OCI-LY7 (cell line): ENCODE measurements around the gene S1PR2. TPM values are rescaled to one million over a fixed set of nuclear protein-coding genes. Genes with fewer than 3 reads are reported as not detected.

Experiments
- BruUV-seq: library from RNA; stranded (reverse); fragments of 400-500 nt; replicated peaks from 2 replicates; lab custom pipeline; 2021; lab: Mats Ljungman, UMichigan
- CTCF ChIA-PET: fragments of 300-600 bp; sonication (Branson Sonifier 250); formaldehyde crosslinking; loops from one replicate; lab custom pipeline; 2022; ENCODE audit warnings: antibody characterized with exemption; ENCODE audit not compliant: unreplicated experiment; lab: Charles Lee
- POLR2A ChIA-PET: fragments of 300-600 bp; sonication (Branson Sonifier 250); formaldehyde crosslinking; loops from one replicate; lab custom pipeline; 2022; ENCODE audit warnings: antibody characterized with exemption; lab: Charles Lee
- DNase-seq: peaks from one replicate; pipeline ENCODE4 v3.0.0-alpha.2; 2015; ENCODE audit warnings: low spot score
- H2AFZ ChIP-seq: fragments of 200-600 bp; sonication (generic), shearing (Covaris generic); 2 replicates; pipeline ENCODE4 v1.6.1; 2014; ENCODE audit warnings: mild to moderate bottlenecking, antibody characterized with exemption, low read length, moderate library complexity
- H3K27ac ChIP-seq: fragments of 200-600 bp; sonication (generic); 2 replicates; pipeline ENCODE4 v1.5.1; 2014; ENCODE audit warnings: mixed run types, low read depth, mild to moderate bottlenecking, moderate library complexity, low read length, inconsistent platforms; ENCODE audit not compliant: poor library complexity, severe bottlenecking
- H3K36me3 ChIP-seq: fragments of 200-600 bp; sonication (generic); 2 replicates; pipeline ENCODE4 v1.6.1; 2014; ENCODE audit warnings: mild to moderate bottlenecking, antibody characterized with exemption, low read length, moderate library complexity, mixed read lengths; ENCODE audit not compliant: insufficient read depth
- H3K4me1 ChIP-seq: fragments of 200-600 bp; sonication (generic); 2 replicates; pipeline ENCODE4 v1.5.1; 2014; ENCODE audit warnings: mild to moderate bottlenecking, low read length; ENCODE audit not compliant: insufficient read depth, poor library complexity, severe bottlenecking
- H3K4me2 ChIP-seq: fragments of 200-600 bp; sonication (generic); 2 replicates; pipeline ENCODE4 v1.6.1; 2014; ENCODE audit warnings: mild to moderate bottlenecking, low read length
- H3K4me3 ChIP-seq: fragments of 200-600 bp; sonication (generic); 2 replicates; pipeline ENCODE4 v1.5.1; 2014; ENCODE audit warnings: mild to moderate bottlenecking, low read depth, low read length; ENCODE audit not compliant: poor library complexity, severe bottlenecking
- H3K79me2 ChIP-seq: fragments of 200-600 bp; sonication (generic); 2 replicates; pipeline ENCODE4 v1.6.1; 2016; ENCODE audit warnings: low read depth, mild to moderate bottlenecking, low read length, moderate library complexity, mixed read lengths; ENCODE audit not compliant: insufficient read depth
- H3K9me2 ChIP-seq: fragments of 200-600 bp; sonication (generic); 2 replicates; pipeline ENCODE4 v1.6.1; 2016; ENCODE audit warnings: mild to moderate bottlenecking, low read length, mixed read lengths; ENCODE audit not compliant: insufficient read depth
- H3K9me3 ChIP-seq: fragments of 200-600 bp; sonication (generic); 2 replicates; pipeline ENCODE4 v1.6.1; 2014; ENCODE audit warnings: mild to moderate bottlenecking, mixed run types, low read length, mixed read lengths
- H4K20me1 ChIP-seq: fragments of 200-600 bp; sonication (generic); 2 replicates; pipeline ENCODE4 v1.6.1; 2014; ENCODE audit warnings: mild to moderate bottlenecking, antibody characterized with exemption, low read length, moderate library complexity, mixed read lengths; ENCODE audit not compliant: insufficient read depth
- EZH2phosphoT487 ChIP-seq: fragments of 200-600 bp; sonication (generic); IDR thresholded peaks from 2 replicates; pipeline ENCODE4 v1.6.1; 2018; ENCODE audit warnings: low read depth, borderline replicate concordance, mild to moderate bottlenecking, mixed run types, antibody characterized with exemption, low read length, moderate library complexity, mixed read lengths
- intact Hi-C: fragments of 100-400 bp; cut with micrococcal nuclease; formaldehyde crosslinking; loops from one replicate; pipeline ENCODE4 v1.10.0; 2022; ENCODE audit not compliant: unreplicated experiment
- total RNA-seq, 2 experiments: library from RNA; depleted of rRNA in 1 of 2; stranded (reverse); fragments of >200 nt in 1 of 2; shearing (Covaris generic) in 1 of 2; gene quantifications; 2 replicates each; pipeline ENCODE4 v1.2.3, GENCODE V29; 2014 to 2022
- TF ChIP-seq, protein P1 (sequence below): fragments of 200-600 bp; sonication (generic); conservative IDR thresholded peaks from 2 replicates; pipeline ENCODE4 v1.5.1; 2014; ENCODE audit warnings: mild to moderate bottlenecking, antibody characterized with exemption, low read length, moderate library complexity, mixed read lengths

S1PR2 gene
- total RNA-seq, 2 experiments from 2014 or later, result 27.8 to 64.5 TPM

DNA sequence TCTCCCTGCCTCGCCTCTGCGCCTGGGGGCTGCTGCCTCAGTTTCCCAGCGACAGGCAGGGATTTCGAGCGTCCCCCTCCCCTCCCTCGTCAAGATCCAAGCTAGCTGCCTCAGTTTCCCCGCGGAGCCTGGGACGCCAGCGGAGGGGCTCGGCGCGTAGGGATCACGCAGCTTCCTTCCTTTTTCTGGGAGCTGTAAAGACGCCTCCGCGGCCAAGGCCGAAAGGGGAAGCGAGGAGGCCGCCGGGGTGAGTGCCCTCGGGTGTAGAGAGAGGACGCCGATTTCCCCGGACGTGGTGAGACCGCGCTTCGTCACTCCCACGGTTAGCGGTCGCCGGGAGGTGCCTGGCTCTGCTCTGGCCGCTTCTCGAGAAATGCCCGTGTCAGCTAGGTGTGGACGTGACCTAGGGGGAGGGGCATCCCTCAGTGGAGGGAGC is 39.1 kb upstream of the S1PR2 start:
- peak overlapping the region; percentile 66 for H3K4me3 ChIP-seq
- ChIA-PET POLR2A (interaction anchor here (1.2 to 2.4 kb wide), 4 partner anchors 10 to 111 kb away, joined by 4 to 14 read pairs (median 8); partner anchors contain the start of genes ICAM5, RAVER1 and TYK2), CTCF (interaction anchor here (0.9 kb wide), 1 partner anchor 69 kb away, joined by 3 read pairs; no protein-coding TSS in a partner anchor)
- H3K27ac ChIP-seq, result peak overlapping the region; percentile 75
- H2AFZ ChIP-seq, result peak overlapping the region; percentile 61; the same call in 1 of the 2 replicates
- H3K9me2 ChIP-seq, result no peaks in the 10 kb centered on the region
- H3K4me1 ChIP-seq, result peaks cover 31% of the 10 kb centered on the region
- no peak for TF ChIP-seq EZH2phosphoT487
- TF ChIP-seq, protein P1, sequence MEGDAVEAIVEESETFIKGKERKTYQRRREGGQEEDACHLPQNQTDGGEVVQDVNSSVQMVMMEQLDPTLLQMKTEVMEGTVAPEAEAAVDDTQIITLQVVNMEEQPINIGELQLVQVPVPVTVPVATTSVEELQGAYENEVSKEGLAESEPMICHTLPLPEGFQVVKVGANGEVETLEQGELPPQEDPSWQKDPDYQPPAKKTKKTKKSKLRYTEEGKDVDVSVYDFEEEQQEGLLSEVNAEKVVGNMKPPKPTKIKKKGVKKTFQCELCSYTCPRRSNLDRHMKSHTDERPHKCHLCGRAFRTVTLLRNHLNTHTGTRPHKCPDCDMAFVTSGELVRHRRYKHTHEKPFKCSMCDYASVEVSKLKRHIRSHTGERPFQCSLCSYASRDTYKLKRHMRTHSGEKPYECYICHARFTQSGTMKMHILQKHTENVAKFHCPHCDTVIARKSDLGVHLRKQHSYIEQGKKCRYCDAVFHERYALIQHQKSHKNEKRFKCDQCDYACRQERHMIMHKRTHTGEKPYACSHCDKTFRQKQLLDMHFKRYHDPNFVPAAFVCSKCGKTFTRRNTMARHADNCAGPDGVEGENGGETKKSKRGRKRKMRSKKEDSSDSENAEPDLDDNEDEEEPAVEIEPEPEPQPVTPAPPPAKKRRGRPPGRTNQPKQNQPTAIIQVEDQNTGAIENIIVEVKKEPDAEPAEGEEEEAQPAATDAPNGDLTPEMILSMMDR, result no peak
- no peaks in the 10 kb centered on the region for H4K20me1 ChIP-seq
- H3K4me2 ChIP-seq, result peak overlapping the region; percentile 86
- no peak for DNase-seq
- 0 out of 2 replicates have a peak, but pooled peaks cover 3% of the 10 kb centered on the region for H3K36me3 ChIP-seq
- no TSS peak for BruUV-seq
- H3K79me2 ChIP-seq, result 0 out of 2 replicates have a peak, but pooled peaks cover 5% of the 10 kb centered on the region
- H3K9me3 ChIP-seq, result no peaks in the 10 kb centered on the region
- intact Hi-C loops, result no loop called here

DNA sequence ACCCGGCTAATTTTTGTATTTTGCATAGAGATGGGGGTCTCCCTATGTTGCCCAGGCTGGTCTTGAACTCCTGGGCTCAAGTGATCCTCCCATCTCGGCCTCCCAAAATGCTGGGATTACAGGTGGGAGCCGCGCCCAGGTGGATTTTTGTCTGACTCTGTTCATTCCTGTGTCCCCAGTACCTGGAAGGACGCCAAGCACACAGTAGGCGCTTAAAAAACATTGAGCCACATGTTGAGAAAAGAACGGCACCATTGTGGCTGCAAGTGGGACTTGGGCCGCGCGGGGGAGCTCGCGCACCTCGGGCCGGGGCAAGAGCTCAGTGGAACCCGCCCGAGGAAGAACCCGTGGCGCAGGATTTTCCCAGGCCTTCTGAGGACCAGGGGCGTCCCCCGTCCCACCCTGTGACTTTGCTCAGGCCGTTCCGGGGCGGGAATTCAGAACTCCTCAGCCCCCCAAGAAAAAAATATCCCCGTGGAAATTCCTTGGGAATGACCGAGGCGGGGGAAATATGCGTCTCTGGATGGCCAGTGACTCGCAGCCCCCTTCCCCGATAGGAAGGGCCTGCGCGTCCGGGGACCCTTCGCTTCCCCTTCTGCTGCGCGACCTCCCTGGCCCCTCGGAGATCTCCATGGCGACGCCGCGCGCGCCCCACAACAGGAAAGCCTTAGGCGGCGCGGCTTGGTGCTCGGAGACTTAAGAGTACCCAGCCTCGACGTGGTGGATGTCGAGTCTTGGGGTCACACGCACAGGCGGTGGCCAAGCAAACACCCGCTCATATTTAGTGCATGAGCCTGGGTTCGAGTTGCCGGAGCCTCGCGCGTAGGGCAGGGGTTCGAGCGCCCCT is 38.4 kb upstream of the S1PR2 start:
- intact Hi-C loops, result loop anchor here (1.0 to 2.0 kb wide), 4 partner anchors 63 to 120 kb away; partner anchors contain the start of genes RAVER1 and TYK2
- POLR2A ChIA-PET, result interaction anchor here (0.6 to 2.4 kb wide), 3 partner anchors 64 to 655 kb away, joined by 3 to 14 read pairs (median 4); partner anchors contain the start of genes RAVER1 and TYK2
- no TSS peak for BruUV-seq
- TF ChIP-seq EZH2phosphoT487, result no peak
- TF ChIP-seq, protein P1, result peak; percentile 94
- Histone ChIP-seq H3K4me1 (peaks cover 31% of the 10 kb centered on the region), H3K4me3 (peak overlapping the region; percentile 66), H4K20me1 (no peaks in the 10 kb centered on the region), H3K36me3 (0 out of 2 replicates have a peak, but pooled peaks cover under 1% of the 10 kb centered on the region), H3K4me2 (peak overlapping the region; percentile 86), H2AFZ (peak overlapping the region; percentile 61; the same call in 1 of the 2 replicates), H3K9me3 (no peaks in the 10 kb centered on the region), H3K79me2 (0 out of 2 replicates have a peak, but pooled peaks cover 5% of the 10 kb centered on the region), H3K9me2 (no peaks in the 10 kb centered on the region), H3K27ac (no peak overlapping the region)
- DNase-seq, result peak; percentile 82
- CTCF ChIA-PET, result interaction anchor here (0.5 to 0.9 kb wide), 3 partner anchors 10 to 69 kb away, joined by 3 read pairs; partner anchors contain the start of gene ICAM5
